Measurements from ENCODE around the gene NACAD. TPM values are rescaled to one million over a fixed set of nuclear protein-coding genes. Genes with fewer than 3 reads are reported as not detected.

NACAD gene
- total and polyA plus RNA-seq, 8 donors = 0.31 to 3.5 (median 1.2) TPM

DNA sequence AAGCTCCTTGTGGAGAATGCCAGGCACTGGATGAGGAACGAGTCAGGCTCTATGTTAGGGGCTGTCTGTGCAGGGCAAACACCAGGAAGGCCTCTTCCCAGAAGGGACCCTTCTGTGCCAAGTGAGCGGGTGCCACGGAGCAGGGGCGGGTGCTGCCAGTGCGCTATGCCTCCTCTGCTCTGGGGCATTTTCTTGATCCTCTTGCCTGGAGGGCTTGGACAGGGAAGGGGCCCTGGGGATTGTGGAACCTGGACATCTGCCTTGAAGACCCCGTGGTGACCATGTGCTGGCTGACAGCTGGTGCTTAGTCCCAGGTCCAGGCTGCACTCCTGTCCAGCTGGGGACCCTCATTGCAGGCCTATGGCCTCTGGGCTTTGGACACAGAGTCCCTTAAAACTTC is 38.2 kb upstream of the NACAD start:
- Histone ChIP-seq H3K4me3 (no peak overlapping the region), H3K27me3 (no peaks in the 10 kb centered on the region), H3K4me1 (no peaks in the 10 kb centered on the region), H3K9me3 (no peaks in the 10 kb centered on the region), H3K27ac (no peak overlapping the region), H3K36me3 (no peaks in the 10 kb centered on the region)
- no peak for TF ChIP-seq CTCF (IDR thresholded peaks at IDR 0.05)
- DNase-seq (no peak), FAIRE-seq (no peak), ATAC-seq (no peak)
- intact Hi-C loops (cut with DNase I) = no loop called here
- WGBS, 2 donors = 75 to 87% methylated on average over 6 of the region's 6 CpGs

GRCh38 chr7:45126201-45126600 is 37.4 kb upstream of the NACAD start:
- WGBS, 2 donors = 71 to 72% methylated on average over 6 of the region's 6 CpGs

GRCh38 chr7:45125193-45125904 is 36.6 kb upstream of the NACAD start:
- Histone ChIP-seq H3K27me3 (no peaks in the 10 kb centered on the region), H3K27ac (no peak overlapping the region), H3K4me1 (no peaks in the 10 kb centered on the region), H3K4me3 (no peak overlapping the region), H3K36me3 (no peaks in the 10 kb centered on the region), H3K9me3 (no peaks in the 10 kb centered on the region)
- TF ChIP-seq CTCF (IDR thresholded peaks at IDR 0.05) = no peak
- no peak for FAIRE-seq
- ATAC-seq = no peak
- no peak for DNase-seq
- intact Hi-C loops (cut with DNase I) = no loop called here
- 80 to 84% methylated on average over 11 of the region's 11 CpGs for WGBS, 2 donors

More at GRCh38 chr7:45126201-45126600, 37.4 kb upstream of the NACAD start:
- no peak for FAIRE-seq
- no peak for DNase-seq
- TF ChIP-seq CTCF (IDR thresholded peaks at IDR 0.05) = no peak
- H3K27ac ChIP-seq = no peak overlapping the region
- intact Hi-C loops (cut with DNase I) = no loop called here
- no peaks in the 10 kb centered on the region for H3K9me3 ChIP-seq
- H3K27me3 ChIP-seq = no peaks in the 10 kb centered on the region
- no peaks in the 10 kb centered on the region for H3K36me3 ChIP-seq
- H3K4me3 ChIP-seq = no peak overlapping the region
- no peak for ATAC-seq
- no peaks in the 10 kb centered on the region for H3K4me1 ChIP-seq

- Histone ChIP-seq H3K27me3 (no peaks in the 10 kb centered on the region), H3K9me3 (no peaks in the 10 kb centered on the region), H3K36me3 (no peaks in the 10 kb centered on the region), H3K27ac (no peak overlapping the region), H3K4me1 (no peaks in the 10 kb centered on the region), H3K4me3 (no peak overlapping the region)
- intact Hi-C loops (cut with DNase I) = no loop called here
- ATAC-seq (no peak), FAIRE-seq (no peak), DNase-seq (no peak)
- no peak for TF ChIP-seq CTCF (IDR thresholded peaks at IDR 0.05)
- WGBS, 2 donors = 70 to 77% methylated on average over 12 of the region's 12 CpGs
These were observed 35.3 kb upstream of the NACAD start for GRCh38 chr7:45123913-45124710.

Data from pancreas (tissue), 10 donors.